ENCODE data around the gene POLR3G. TPM values are rescaled to one million over a fixed set of nuclear protein-coding genes. Genes with fewer than 3 reads are reported as not detected.

Gene POLR3G
- total and polyA plus RNA-seq, 8 donors: 0.53 to 1.3 (median 0.84) TPM

- Histone ChIP-seq H3K9me3 (no peaks in the 10 kb centered on the region), H3K36me3 (no peaks in the 10 kb centered on the region), H3K27ac (no peak overlapping the region), H3K4me1 (no peaks in the 10 kb centered on the region), H3K4me3 (no peak overlapping the region), H3K27me3 (no peaks in the 10 kb centered on the region)
- TF ChIP-seq CTCF (IDR thresholded peaks at IDR 0.05): no peak
- intact Hi-C loops (cut with DNase I): no loop called here
- DNase-seq: no peak
- no peak for ATAC-seq
- FAIRE-seq: no peak
These were observed 31.6 kb downstream of the POLR3G start for GRCh38 chr5:90506221-90506620.

GRCh38 chr5:90510438-90510837, 35.8 kb downstream of the POLR3G start:
- ATAC-seq: no peak
- 87 to 95% methylated on average over 1 of the region's 1 CpG for WGBS, 2 donors
- intact Hi-C loops (cut with DNase I): no loop called here
- no peak overlapping the region for H3K27ac ChIP-seq
- H3K9me3 ChIP-seq: no peaks in the 10 kb centered on the region
- TF ChIP-seq CTCF (IDR thresholded peaks at IDR 0.05): no peak
- no peaks in the 10 kb centered on the region for H3K27me3 ChIP-seq
- no peak overlapping the region for H3K4me3 ChIP-seq
- DNase-seq: no peak
- H3K36me3 ChIP-seq: no peaks in the 10 kb centered on the region
- peaks cover 6 to 9% (median 7%) of the 10 kb centered on the region in 3 donors for H3K4me1 ChIP-seq
- FAIRE-seq: no peak

- H3K9me3 ChIP-seq: no peaks in the 10 kb centered on the region
- peaks cover 0 to 2% (median 0%) of the 10 kb centered on the region in 3 donors for H3K36me3 ChIP-seq
- FAIRE-seq: no peak
- no peak overlapping the region for H3K27ac ChIP-seq
- no peak for TF ChIP-seq CTCF (IDR thresholded peaks at IDR 0.05)
- H3K4me1 ChIP-seq: peaks cover 6 to 9% (median 7%) of the 10 kb centered on the region in 3 donors
- intact Hi-C loops (cut with DNase I): no loop called here
- WGBS, 2 donors: 50 to 59% methylated on average over 3 of the region's 3 CpGs
- ATAC-seq: no peak
- no peaks in the 10 kb centered on the region for H3K27me3 ChIP-seq
- H3K4me3 ChIP-seq: no peak overlapping the region
- DNase-seq: no peak
These were observed 39.9 kb downstream of the POLR3G start for GRCh38 chr5:90514520-90514919.

GRCh38 chr5:90518661-90519060, 44.0 kb downstream of the POLR3G start:
- Histone ChIP-seq H3K27me3 (no peaks in the 10 kb centered on the region), H3K9me3 (no peaks in the 10 kb centered on the region), H3K36me3 (peaks cover 0 to 18% (median 0%) of the 10 kb centered on the region in 3 donors), H3K27ac (no peak overlapping the region), H3K4me3 (no peak overlapping the region), H3K4me1 (peaks cover 5 to 6% (median 6%) of the 10 kb centered on the region in 3 donors)
- no peak for TF ChIP-seq CTCF (IDR thresholded peaks at IDR 0.05)
- intact Hi-C loops (cut with DNase I): no loop called here
- DNase-seq (no peak), FAIRE-seq (no peak), ATAC-seq (no peak)

- no peak for ATAC-seq
- no peak for DNase-seq
- TF ChIP-seq CTCF (IDR thresholded peaks at IDR 0.05): no peak
- FAIRE-seq: no peak
- WGBS, 2 donors: 85 to 90% methylated on average over 7 of the region's 7 CpGs
- Histone ChIP-seq H3K4me1 (peaks cover 1 to 3% (median 2%) of the 10 kb centered on the region in 3 donors), H3K9me3 (no peaks in the 10 kb centered on the region), H3K36me3 (peaks cover 0 to 20% (median 1%) of the 10 kb centered on the region in 3 donors), H3K27ac (no peak overlapping the region), H3K4me3 (no peak overlapping the region), H3K27me3 (no peaks in the 10 kb centered on the region)
- intact Hi-C loops (cut with DNase I): no loop called here
These were observed 44.4 kb downstream of the POLR3G start for GRCh38 chr5:90519081-90519480.
